VCaP (cell line): ENCODE measurements around the gene DGKZ.
A peak's percentile ranks its signal among the peaks of the same experiment; 100 is the strongest.
"Not testable (repeated sequence)": the region's sequence is repeated elsewhere in the genome, so short reads cannot be mapped to it uniquely, and the experiment has no call there.

Experiments used
- H3K27ac ChIP-seq: fragments of 450-650 bp; 2 replicates; pipeline ENCODE4 v1.5.1; 2017
- CTCF ChIP-seq: fragments of 450-650 bp; conservative IDR thresholded peaks from 2 replicates; pipeline ENCODE4 v1.5.1; 2017; ENCODE audit warnings: mild to moderate bottlenecking, moderate library complexity

DGKZ gene

GRCh38 chr11:46346886-46347636 lies at the start of gene DGKZ:
DGKZ (plus strand) TSS chr11:46347463; CDS start chr11:46347660, 197 bp downstream.
- peak within 1 kb of the TSS; percentile 71; the same call in 1 of the 2 replicates for H3K27ac ChIP-seq
- TF ChIP-seq CTCF: peak; percentile 93

- TF ChIP-seq CTCF: no peak
- H3K27ac ChIP-seq: no peak overlapping the region
Observed at GRCh38 chr11:46298699-46299433, 48.4 kb upstream of the DGKZ start.

GRCh38 chr11:46299451-46299961 lies 47.8 kb upstream of the DGKZ start:
- H3K27ac ChIP-seq: no peak overlapping the region
- TF ChIP-seq CTCF: no peak

- H3K27ac ChIP-seq: no peak overlapping the region
- TF ChIP-seq CTCF: no peak
Observed at GRCh38 chr11:46300270-46300669, 47.0 kb upstream of the DGKZ start.

- no peak for TF ChIP-seq CTCF
- no peak overlapping the region for H3K27ac ChIP-seq
Observed at GRCh38 chr11:46302866-46303265, 44.4 kb upstream of the DGKZ start.

GRCh38 chr11:46304036-46304435 lies 43.2 kb upstream of the DGKZ start:
- H3K27ac ChIP-seq: not testable (repeated sequence)

- TF ChIP-seq CTCF: no peak
- H3K27ac ChIP-seq: no peak overlapping the region
Observed at GRCh38 chr11:46304605-46305179, 42.6 kb upstream of the DGKZ start.
